CD4-positive, alpha-beta T cell treated with Interleukin-17A for 1 hour (primary cell): ENCODE data around the gene SVOP.
A peak's percentile ranks its signal among the peaks of the same experiment; 100 is the strongest.

Experiments used
- DNase-seq: peaks from one replicate; pipeline ENCODE4 v3.0.0-alpha.2; 2020

The SVOP gene

DNA sequence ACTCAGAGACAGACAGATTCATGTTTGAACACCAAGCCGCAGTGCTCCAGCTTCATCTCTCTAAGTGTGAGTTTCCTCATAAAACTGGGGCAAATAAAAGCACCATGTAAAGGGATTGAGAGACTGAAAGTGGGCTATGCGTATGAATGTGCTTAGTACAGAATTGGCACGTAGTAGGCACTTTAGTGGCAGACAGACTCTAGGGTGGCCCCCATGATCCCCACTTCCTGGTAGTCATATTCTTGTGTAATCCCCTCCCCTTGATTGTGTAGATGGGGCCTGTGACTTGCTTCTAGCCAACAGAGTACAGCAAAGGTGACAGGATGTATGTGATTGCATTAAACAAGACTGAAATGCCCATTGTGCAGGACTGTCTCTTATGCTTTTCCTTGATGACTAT is 98.0 kb downstream of the SVOP start:
- DNase-seq = no peak

GRCh38 chr12:108921946-108922345 is 98.9 kb downstream of the SVOP start:
- DNase-seq = no peak

DNA sequence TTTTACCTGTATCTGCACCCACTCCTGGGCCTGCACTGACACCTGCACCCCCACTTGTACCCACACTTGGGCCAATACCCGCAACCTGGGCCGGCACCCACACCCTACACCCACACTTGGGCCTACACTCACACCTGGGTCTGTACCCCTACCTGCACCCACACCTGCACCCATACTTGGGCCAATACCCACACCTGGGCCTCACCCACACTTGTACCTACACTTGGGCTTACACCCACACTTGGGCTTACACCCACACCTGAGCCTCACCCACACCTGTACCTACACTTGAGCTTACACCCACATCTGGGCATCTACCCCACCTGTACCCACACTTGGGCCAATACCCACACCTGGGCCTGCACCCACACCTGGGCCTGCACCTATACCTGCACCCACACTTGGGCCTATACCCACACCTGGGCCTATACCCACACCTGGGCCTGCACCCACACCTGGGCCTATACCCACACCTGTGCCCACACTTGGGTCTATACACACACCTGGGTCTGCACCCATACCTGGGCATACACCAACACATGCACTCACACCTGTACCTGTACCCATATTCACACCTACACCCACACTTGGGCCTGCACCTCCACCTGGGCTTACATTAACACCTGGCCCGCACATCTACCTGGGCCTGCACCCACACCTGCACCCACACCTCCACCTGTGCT is 101.8 kb downstream of the SVOP start:
- DNase-seq = no peak

DNA sequence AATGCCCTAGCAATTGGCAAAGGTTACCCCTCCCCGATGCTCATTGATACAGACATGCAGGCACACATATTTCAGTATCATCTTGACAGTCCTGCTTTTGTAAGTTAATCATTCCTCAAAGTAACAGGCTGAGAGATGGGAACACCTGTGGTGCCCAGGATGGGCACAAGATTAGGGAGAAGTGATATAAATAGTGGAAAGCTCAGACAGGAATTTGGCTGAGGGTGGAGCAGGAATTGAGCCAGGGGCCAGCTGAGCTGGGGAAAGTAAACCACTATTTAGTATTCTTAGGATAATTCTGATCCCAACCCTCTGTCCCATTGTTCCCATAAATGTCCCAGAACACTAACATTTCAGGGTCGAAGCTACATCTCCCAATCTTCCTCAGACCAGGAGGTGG is 102.7 kb downstream of the SVOP start:
- no peak for DNase-seq

DNA sequence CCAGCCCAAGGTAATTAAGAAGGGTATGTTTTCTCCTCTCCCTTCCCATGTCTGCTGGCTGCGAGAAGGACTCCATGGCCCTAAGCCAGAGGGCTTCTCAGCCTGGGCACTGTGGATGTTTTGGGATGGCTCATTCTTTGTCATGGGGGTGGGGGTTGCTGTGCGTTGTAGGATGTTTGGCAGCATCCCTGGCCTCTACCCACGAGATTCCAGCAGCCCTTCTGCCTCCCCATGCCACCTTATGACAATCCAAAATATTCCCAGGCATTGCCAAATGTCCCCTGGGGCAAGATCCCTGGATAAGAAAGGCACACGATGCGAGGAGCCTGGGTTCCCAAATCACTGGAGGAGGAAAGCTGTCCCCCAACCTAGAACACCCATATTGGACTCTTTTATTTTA is 104.5 kb downstream of the SVOP start:
- no peak for DNase-seq

GRCh38 chr12:108915632-108916133 is 105.2 kb downstream of the SVOP start:
- DNase-seq = no peak

GRCh38 chr12:108914121-108914531 is 106.7 kb downstream of the SVOP start:
- DNase-seq = peak; percentile 4

GRCh38 chr12:108912361-108912760 is 108.5 kb downstream of the SVOP start:
- DNase-seq = no peak

DNA sequence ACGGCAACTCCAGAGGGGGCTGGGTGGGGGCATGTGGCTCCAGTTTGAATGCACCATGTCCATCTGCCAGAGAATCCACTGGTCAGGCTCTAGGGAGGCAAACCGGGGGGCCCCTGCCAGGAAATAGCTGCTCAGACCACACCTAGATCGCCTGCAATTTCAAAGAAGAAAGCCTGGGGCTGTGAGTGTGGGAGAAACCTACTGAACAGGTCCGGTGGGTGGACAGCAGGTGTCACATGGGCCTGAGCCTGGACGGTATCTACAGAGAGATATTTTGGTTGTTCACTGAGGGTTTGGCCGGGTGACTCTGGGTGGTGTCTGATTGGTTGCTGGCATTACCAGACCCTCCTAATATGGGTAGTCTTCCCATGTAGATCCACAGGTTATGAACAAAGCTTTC is 109.0 kb downstream of the SVOP start:
- DNase-seq = no peak

GRCh38 chr12:108910336-108910735 is 110.5 kb downstream of the SVOP start:
- DNase-seq = no peak

DNA sequence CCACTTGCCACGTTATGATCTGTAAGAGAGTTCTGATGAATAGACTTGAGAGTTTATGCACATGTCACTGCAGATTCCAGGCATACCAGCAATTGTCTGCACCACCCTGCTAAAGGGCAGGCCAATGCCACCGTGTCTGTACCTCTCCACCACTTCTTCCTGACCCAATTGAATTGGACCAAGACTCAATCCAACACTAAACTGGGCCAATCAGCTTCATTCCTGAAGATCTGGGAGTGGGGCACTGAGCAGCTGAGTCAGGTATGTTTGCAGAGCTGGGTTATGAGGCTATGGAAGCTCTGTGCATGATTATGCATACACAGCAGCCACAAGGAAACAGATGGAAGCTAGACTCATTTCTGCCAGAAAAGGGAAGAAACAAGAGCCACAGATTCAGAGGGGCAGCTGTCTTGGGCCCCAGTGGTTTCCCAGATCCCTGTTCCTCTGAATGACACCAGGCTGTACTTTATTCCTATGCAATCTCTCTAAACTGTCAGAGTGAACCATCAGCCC is 113.0 kb downstream of the SVOP start:
- DNase-seq = no peak

DNA sequence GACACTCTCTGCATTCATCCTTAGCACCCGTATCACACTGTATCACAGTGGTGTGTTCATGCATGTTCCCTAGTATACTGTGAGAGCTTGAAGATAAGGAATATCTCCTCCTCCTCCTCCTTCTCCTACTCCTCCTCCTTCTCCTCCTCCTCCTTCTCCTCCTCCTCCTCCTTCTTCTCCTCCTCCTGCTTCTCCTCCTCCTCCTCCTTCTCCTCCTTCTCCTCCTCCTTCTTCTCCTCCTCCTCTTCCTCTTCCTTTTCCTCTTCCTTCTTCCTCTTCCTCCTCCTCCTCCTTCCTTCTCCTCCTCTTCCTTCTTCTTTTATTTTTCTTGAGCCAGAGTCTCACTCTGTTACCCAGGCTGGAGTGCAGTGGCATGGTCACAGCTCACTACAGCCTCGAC is 113.9 kb downstream of the SVOP start:
- no peak for DNase-seq

DNA sequence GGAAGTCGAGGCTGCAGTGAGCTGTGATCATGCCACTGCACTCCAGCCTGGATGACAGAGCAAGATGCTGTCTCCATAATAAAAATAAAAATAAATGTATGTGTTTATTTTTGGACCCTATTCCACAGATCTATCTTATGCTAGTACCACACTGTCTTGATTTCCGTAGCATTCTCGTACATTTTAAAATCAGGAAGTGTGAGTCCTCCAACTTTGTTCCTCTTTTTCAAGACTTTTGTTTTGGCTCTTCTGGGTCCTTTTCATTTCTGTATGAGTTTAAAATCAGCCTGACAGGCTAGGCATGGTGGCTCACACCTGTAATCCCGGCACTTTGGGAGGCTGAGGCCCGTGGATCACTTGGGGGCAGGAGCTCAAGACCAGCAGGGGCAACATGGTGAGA is 115.1 kb downstream of the SVOP start:
- no peak for DNase-seq

DNA sequence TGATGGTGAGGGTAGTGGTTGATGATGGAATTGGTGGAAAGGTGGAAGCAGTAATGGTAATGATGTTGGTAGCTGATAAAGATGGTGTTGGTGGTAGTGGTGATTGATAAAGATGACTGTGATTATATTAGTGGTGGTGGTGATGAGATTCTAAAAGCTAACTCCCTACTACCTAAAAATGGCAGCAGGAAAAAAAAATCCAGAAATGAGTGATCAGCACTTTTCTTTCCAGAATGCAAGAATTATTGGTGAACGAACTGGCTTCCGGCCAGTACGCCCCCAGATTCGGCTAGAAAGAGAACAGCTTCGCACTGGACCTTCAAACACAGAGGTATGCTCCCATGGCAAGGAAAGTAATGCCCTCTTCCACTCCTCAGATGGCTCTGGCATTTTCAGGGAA is 121.7 kb downstream of the SVOP start:
- DNase-seq = no peak

DNA sequence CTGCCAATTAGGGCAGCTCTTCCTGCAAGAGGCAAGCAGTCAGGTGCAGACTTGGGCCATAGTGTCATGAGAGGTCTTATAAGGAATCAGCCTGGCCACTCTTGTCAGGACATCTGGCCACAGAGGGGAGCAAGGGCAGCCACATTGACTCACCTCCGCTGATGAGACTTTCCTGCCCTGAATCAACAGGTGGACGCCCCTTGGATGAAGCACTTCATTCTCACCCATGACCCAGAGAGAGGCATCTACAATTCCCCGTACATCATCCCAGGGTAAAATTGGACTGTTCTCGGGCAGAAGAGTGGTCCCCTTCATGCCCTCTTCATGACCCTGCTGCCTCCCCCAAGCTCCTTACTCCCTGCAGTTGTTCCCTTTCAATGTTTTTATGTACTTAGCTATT is 124.1 kb downstream of the SVOP start:
- no peak for DNase-seq

- DNase-seq = no peak
These were observed 124.5 kb downstream of the SVOP start for GRCh38 chr12:108896336-108896735.

DNA sequence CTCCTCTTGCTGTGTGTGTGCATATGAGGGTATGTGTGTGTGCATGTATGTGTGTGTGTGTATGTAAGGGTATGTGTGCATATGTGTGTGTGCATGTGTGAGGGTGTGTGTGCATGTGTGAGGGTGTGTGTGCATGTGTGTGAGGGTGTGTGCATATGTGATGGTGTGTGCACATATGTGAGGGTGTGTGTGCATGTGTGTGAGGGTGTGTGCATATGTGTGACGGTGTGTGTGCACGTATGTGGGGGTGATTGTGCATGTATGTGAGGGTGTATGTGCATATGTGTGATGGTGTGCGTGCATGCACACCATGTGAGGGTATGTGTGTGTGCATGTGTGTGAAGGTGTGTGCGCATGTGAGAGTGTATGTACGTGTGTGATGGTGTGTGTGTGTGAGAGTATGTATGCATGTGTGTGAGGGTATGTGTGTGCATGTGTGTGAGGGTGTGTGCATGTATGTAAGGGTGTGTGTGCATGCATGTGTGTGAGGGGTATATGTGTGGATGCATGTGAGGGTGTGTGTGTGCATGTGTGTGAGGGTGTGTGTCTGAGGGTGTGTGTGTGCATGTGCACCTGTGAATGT is 125.6 kb downstream of the SVOP start:
- DNase-seq = no peak

DNA sequence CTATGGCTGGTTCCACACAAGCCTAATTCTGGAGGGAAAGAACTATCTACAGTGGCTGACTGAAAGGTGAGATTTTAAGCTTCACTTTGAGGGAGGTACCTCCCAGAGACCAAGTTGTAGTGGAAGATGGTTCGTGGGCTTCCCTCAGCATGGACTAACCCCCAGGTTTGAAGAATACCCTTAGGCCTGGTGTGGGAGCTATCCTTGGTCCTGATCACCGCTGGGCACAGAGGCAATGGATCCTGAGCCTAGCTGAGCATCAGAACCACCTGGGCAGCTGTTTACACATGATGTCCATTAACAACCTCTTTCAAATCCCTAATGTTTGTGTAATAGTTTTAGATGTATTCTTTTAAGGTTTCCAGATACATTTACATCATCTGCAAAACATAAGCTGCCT is 130.7 kb downstream of the SVOP start:
- no peak for DNase-seq

GRCh38 chr12:108888031-108888430 is 132.8 kb downstream of the SVOP start:
- no peak for DNase-seq

GRCh38 chr12:108886873-108887629 is 133.8 kb downstream of the SVOP start:
- DNase-seq = no peak

GRCh38 chr12:108884116-108885012 is 136.5 kb downstream of the SVOP start:
- DNase-seq = peak; percentile 74

- DNase-seq = no peak
These were observed 138.9 kb downstream of the SVOP start for GRCh38 chr12:108881953-108882352.
